M059J (cell line): ENCODE data around the gene SLC25A21. TPM values are rescaled to one million over a fixed set of nuclear protein-coding genes. Genes with fewer than 3 reads are reported as not detected.

ENCODE experiments used
- DNase-seq: peaks from one replicate; pipeline ENCODE4 v3.0.0-alpha.2; 2012; ENCODE audit warnings: low read depth
- total RNA-seq: library from RNA; depleted of rRNA; stranded (reverse); fragments of >200 nt; shearing (Covaris generic); gene quantifications from 2 replicates; pipeline ENCODE4 v1.2.3, GENCODE V29; 2014

Gene SLC25A21
- total RNA-seq, 1 experiment from 2014 or later, result 2.4 TPM

DNA sequence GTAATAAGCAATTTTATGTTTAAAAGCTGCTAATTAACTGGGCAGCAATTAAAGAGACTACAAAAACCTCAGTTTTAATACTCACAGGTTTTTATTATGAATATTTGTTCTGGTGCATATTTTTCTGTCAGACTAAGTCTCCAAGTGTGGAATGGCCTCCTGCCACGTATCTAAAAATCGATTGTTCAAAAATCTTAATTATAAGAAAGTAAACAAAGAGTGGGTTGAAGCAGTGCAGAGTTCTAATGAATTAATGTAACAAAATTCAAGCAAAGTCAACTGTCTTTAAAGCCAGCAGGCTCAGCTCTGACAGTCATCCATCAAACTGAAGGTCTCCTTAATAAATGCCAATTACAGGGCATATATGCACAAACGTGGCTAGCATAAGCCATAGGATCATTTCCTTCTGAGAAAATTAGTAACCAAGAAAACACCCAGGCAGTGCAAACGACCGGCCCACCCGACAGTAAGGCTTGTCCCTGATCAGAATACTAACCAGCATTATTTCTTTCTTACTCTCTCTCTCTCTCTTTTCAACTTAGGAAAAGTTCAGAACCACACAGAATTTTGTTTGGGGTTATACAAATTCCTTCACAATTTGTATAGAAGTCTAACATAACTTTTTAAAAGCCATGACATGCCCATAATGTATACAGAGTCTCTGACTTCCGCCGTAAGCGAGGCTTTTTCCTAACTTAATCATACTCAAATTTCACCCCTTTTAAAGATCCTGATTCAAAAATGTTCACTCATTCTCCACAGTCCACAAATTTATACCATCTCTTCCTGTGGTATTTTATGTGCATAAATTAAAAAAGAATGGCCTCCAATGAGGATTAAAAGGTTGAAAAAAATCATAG is 83.8 kb downstream of the SLC25A21 start:
- DNase-seq, result no peak

DNA sequence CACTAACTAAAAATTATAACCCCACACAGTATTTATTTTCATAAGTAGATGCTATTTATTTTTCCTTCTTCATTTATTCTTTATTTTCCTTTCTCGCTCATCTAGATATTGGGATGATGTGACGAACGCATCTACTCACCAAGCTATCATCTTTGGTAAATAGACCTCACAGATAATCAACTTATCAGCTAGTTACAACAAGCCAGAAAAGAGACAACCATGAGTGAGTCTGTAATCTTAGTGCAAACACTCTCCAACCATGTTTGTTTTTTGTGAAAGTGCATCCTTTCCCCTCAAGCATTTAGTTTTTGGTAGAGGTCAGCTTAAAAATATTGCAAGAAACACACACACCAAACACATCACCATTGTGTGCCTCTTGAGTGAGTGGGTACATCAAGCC is 84.9 kb downstream of the SLC25A21 start:
- no peak for DNase-seq

DNA sequence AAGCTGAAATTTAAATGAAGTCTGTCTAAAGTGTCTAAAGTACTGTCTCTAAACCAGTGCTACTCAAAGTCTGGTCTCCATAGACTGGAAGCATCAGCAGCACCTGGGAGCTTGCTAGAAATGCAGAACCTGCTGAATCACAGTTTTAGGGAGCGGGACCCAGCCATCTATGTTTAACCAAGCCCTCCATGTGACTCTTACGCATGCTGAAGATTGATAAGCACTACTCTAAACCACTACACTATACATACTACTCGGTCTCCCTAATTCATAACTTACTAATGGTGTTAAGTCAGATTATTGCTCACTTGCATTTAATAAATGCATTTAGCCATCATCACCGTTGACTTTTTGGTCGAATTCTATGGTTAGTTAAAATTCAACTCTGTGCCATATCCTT is 88.8 kb downstream of the SLC25A21 start:
- no peak for DNase-seq

GRCh38 chr14:37082449-37082848 is 90.0 kb downstream of the SLC25A21 start:
- no peak for DNase-seq

GRCh38 chr14:37081856-37082255 is 90.5 kb downstream of the SLC25A21 start:
- DNase-seq, result no peak

DNA sequence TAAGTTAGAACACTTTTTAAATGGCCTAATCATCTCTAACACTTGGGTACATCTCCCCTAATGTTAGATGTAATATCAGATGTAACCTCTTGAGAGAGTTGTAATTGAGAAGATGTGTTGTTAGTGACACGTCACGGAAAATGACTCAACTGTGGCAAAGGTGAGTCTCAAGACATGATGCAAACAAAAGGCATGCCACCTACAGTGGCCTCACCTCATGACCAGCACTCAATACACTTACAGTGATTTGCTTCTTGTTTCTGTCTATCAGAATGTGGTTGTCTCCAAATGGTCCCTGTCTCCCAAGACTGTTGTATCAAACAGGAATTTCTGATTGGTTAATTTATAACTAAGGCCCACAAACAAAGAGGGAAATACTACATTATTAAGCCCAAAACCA is 91.2 kb downstream of the SLC25A21 start:
- peak; percentile 72 for DNase-seq

DNA sequence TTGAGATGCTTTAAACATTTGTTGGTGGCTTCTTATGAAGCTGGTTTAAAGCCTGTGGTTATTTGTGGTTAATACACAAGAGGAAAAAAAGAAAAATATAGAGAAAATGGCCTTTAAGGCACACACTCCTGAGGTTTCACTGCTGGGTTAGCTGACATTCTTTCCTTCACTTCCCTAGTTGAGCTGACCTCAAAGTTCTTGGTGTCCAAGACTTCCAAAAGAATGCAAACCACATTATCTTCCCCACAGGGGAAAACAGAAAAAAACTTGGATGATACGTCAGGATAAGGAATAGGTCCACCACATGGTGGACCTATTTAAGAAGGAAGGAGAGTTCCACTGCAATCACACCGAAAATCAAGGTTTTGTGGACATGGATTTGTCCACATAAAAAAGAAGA is 94.3 kb downstream of the SLC25A21 start:
- peak; percentile 68 for DNase-seq

GRCh38 chr14:37074320-37074719 is 98.1 kb downstream of the SLC25A21 start:
- DNase-seq, result peak; percentile 50

GRCh38 chr14:37063467-37064240 is 108.8 kb downstream of the SLC25A21 start:
- DNase-seq, result peak; percentile 22

DNA sequence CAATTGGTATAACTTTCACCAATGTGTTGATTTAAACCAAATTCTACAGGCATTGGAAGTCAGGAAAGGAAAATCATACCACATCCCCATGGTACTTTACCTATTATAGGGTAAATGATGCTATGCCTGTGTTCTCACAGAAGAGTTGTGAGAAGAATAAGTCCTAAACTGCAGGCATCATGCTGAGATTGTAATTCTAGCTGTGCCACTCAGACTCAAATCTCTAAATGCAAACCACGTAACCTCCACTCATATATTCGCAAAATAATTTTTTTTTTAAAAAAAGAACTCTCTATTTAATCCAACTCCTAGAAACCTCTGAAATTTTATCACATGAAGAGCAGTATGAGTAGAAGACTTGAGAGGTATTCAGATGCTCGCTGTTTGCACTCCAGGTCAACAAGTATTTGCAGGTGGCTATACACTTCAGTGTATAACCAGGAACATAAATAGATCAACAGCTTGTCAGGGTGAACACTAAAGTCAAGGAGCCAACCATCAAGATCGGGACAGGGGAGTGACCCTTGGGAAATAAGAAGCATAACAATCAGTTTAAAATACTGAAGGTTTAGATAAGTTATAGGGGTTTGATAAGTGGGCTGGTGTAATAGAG is 110.1 kb downstream of the SLC25A21 start:
- no peak for DNase-seq

DNA sequence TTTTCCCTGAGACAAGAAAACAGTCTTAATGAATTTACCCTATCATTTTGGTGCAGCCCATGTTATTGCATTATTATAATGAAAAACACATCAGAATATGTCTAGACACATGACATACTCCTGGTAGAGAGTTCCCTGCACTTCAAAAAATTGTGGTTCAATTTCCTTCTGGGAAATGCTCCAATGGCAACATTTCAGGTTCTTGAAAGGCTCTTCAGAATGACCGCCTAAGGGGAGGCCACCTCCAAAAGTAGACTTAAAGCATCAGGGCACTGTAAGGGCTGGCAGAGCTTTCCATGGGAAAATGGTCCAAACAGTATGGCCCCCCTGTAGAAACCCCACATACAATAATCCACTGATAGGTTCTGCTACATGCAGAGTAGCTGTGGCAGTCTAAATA is 110.7 kb downstream of the SLC25A21 start:
- peak; percentile 39 for DNase-seq

GRCh38 chr14:37060496-37061260 is 111.7 kb downstream of the SLC25A21 start:
- no peak for DNase-seq

DNA sequence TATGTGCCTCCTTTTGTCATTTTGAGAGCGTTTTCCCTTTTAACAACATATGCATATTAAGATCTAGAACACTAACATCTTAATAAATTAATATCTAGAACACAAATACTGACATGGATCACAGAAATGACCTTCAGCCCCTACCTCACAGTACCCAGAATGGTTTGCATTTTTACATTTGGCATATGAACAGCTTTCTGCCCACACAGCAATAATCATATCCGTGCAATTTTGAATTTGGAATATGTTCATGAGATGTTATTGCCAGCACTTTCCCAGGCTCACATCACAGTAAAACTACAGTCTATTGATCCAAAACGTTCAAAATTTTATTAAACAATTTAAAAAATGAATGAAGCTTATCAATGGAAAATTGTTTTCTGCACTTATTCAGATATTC is 114.6 kb downstream of the SLC25A21 start:
- no peak for DNase-seq

GRCh38 chr14:37056473-37056872 is 115.9 kb downstream of the SLC25A21 start:
- DNase-seq, result peak; percentile 51

DNA sequence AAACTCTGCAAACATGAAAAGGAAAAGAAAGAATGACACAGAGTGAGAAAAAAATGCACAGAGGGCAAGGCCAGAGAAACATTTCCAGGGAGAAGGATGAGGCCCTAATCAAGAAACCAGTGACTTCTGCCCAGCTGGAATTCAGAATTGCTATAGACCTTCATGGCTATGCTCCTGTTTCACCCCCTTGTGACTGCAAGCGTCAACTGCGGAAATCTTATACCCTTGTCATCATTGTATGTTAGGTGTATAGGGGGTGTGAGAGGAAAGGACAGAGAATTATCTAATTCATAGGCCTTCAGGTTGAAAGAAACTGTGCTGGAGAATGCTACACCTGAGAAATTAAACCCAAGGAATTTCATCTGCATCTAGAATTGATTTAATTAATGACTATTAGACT is 117.5 kb downstream of the SLC25A21 start:
- no peak for DNase-seq

DNA sequence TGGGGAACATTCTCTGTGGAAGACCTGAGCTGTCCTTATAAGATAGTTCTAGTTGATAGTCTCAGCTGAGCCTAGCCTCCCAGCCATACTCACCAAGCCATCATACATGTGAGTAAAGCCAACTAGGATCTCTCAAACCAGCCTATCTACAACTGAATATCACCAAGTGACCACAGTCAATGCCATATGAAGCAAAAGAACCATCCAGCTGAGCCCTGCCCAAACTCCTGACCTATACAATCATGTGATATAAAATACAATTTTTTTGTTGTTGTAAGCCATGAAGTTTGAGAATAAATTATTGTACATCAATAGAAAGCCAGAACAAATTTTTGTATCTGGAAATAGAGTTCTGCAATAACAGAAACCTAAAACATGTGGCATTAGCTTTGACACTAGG is 118.3 kb downstream of the SLC25A21 start:
- DNase-seq, result no peak

GRCh38 chr14:37051680-37052079 is 120.7 kb downstream of the SLC25A21 start:
- no peak for DNase-seq

DNA sequence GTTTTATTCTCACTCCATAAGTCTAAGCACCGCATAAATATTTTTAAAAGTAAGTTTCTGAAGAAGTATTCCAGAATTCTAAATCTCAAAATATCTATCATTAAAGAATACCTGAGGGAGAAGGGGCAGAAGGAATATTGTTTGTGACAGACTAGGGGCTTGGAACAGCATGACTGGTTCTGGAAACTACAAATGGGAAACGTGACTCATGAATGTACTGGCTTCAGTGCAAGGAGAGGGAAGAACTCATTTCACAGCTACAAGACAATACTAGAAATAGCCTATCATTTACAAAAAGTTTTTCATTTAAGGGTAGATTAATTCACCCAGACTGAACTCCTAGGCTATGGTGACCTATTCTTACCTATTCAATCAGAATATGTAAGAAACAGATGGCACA is 121.3 kb downstream of the SLC25A21 start:
- DNase-seq, result no peak

GRCh38 chr14:37048666-37049071 is 123.7 kb downstream of the SLC25A21 start:
- DNase-seq, result peak; percentile 46

DNA sequence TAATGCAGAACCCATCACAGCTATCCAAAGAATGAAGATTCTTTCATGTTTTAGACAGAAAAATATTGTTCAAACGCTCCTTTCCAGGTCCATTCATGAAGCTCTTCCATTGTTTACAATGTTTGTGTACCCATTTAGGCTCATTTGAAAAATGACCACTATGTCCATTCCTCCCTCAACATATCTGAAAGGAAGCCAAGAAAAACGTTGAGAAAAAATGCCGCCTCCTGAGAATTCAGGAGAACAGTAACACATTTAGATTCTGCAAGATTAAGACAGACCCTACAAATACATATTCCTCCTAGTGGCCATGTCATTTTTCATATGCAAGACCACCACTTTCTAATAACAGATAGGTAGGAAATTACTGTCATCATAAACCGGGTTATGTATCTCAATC is 124.4 kb downstream of the SLC25A21 start:
- DNase-seq, result no peak

DNA sequence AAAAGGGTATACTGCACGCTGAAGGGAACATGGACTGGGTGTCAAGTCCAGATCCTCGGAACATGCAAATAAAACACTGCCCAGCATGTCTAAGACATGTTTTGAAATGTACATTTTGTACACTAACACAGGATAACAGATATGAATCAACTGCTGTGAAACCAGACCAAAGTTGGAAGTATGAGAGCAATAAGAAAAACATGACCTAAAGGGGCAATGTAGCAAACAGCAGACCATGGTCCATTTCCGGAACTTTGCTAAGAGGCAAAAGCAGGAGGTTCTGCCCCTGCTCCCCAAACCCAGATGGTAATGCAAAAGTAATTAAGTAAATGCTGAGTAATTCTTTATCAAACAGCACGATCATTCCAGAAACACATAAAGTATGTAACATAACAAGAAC is 125.2 kb downstream of the SLC25A21 start:
- DNase-seq, result no peak

GRCh38 chr14:37046815-37047214 is 125.6 kb downstream of the SLC25A21 start:
- no peak for DNase-seq
